Stimulated activated CD8-positive, alpha-beta memory T cell treated with anti-CD3 and anti-CD28 coated beads, Interleukin-7, amount 100 ng/mL, for 24 hours (primary cell): Measurements from ENCODE around the gene PRF1.

Experiments
- DNase-seq: peaks from one replicate; pipeline ENCODE4 v3.0.0-alpha.2; 2020; ENCODE audit warnings: low read depth

Gene PRF1

DNA sequence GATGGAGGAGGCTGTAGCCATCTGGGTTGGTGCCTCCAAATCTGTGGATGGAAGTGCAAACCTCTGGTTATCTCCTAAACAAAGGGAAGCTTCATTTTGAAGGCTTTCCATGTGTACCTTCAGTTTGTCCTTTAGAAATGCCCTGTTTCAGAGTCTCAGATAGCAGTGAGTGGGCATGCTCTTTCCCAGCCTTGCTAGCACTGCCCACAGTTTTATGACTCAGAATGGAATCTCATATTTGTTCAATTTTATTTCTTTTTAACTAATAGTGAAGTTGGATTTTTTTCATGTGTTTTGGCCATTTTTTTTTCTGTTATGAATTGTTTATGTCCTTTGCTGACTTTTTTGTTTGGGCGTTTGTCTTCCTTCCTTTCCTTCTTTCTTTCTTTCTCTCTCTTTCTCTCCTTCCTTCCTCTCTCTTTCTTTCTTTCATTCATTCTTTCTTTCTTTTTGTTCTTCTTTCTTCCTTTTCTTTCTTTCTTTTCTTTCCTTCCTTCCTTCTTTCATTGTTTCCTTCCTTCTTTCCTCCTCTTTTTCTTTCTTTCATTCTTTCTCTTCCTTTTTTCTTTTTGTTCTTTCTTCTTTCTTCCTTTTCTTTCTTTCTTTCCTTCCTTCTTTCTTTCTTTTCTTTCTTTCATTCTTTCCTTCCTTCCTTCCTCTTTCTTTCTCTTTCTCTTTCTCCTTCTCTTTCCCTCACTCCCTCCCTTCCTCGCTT, 25.6 kb downstream of the PRF1 start:
- no peak for DNase-seq

DNA sequence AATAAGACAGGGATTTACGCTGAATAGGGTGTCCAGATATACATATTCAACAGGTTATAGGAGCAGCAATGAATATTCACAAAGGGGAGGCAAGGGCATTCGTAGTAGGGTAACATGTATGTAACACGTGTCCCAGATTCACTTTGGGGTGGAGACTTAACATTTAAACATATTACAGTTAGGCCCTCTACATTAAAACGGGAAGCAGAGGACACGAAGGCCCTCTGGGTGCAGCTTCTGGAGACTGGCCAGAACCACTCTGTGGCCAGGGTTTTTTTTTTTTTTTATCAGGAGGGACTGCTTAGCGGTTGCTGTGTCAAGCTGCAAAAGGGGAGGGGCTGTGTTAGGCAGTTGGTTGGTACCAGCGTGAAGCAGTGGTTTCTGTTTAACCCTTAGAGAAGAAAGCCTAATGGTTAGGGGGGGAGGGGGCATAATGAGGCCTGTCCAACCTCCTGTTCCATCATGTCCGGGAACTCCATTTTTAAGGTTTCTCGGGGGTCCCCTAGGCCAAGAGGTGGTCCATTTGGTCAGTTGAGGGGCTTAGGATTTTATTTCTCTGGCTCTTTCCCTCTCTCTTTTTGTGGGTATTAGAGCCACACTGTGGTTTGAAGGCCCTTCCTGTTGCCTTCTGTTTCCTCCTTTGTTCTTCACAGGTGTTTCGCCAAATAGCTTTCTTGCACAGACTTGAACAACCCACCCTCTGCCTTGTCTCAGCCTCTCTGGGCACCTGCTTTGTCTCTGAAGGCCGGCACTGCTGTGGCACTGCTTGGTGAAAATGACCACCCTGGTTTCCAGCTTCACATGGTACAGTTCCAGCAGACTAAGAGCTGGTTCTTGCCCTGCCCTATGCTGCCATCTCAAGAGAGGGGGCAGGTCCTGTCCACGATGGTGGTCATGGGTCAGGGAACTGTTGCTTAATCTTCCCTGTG, 26.4 kb downstream of the PRF1 start:
- no peak for DNase-seq

DNA sequence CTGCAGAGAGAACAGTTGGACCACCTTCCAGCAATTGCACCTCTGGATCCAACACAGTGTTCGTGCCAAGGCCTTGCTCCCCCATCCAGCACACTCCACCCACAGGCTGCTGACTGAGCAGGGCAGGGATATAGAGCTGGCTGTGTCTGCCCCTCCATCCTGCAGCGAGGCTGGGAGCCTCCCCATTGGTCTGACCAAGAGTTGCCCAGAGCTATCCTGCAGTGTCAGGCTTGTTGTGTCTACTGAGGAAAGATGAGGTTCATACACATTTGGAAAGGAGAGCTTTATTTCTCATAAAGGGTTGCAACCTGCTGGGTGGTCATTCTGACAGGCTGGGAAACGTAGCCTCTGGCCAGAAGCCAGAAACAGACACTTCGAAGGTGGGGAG, 27.1 kb downstream of the PRF1 start:
- no peak for DNase-seq

DNA sequence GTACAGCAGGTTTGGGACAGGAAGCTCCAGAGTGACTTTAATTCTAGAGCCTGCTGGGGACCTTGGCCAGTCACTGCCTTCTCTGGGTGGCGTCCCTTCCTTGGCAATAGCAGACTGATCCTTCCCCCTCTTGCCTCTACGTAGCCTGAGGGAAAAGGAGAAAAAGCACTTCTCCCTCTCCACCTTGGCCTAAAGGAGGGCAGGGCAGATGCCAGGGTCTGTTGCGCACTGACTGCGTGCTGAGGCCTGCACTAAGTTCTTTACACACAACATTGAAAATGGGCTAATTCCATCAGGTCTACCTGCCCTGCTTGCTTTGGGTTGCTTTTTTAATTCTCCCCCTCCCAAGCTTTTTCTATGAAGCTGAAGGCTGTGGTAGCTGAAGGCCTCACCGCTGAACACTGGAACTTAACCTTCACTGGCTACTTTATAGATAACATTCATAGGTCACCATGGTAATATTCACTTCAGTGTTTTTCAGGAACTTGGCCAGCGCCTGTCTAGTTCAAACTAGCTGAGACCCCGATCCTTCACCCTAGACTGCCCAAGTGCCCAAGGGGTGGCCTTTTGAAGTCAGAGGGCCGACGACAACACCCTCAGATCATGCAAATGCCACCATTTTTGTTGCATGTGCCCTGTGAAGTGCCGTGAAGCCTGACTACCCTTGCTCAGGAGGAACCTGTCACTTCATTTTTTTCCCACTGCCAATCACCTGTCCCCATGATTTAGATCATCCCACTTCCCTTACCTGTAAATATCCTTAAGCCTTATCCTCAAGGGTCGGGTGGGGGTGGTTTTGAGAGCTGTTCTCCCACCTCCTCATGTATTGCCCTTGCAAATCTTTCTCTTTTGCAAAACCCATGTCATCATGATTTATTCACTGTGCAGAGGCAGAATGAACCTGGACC, 28.7 kb downstream of the PRF1 start:
- no peak for DNase-seq

DNA sequence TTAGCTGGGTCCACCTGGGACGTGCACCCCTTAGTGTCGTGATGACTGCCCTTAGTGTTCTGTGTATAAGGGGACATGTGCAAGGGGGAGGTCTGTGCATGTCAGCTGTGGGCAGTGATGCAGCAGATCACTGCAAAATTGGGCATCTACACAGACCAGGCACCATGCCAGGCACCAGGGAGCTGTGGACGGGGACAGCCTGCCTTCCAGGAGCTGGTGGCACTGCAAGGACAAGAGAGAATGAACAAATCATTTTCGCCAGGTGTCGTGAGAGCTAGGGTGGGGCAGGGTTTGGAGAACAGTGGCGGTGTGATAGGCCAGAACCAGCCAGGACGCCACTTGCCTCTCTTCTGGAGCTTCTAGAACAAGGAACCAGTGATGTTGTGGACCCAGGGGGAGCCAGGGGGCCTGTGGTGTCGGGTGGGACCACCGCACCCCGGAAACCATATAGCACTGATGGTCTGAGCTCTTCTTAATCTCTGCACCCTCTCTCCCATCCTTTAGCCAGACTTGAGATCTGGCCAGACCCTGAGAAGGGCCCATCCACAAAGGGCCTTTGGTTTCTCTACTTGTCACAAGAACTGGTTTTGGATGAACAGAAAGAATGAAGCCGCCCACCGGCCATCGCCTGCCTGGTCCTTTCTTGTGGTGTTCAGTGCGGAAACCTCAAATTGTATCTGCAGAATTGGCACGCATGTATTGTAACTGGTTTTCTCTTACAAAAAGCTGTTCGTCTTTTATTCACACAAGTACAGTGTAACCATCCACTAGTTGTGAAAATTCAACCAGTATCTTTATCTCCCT, 30.7 kb downstream of the PRF1 start:
- no peak for DNase-seq

DNA sequence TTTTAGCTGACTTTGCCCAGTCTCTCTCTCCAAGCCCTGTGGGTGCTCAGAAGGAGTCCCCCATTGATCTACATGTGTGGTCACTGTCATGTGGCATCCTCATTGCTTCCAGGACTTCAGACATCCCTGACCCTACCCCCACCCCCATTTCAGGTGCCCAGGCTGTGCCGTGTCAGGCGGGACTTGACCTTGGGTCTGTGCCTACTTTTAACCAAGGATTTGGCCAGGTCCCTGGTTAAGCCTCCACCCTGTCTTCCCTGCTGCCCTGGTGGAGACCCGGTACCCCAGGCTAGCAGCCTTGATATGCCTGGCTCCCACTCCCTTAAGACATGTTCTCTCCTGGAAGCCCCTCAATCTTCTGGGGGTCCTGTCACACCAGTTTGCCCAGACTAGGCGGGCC, 31.3 kb downstream of the PRF1 start:
- no peak for DNase-seq

DNA sequence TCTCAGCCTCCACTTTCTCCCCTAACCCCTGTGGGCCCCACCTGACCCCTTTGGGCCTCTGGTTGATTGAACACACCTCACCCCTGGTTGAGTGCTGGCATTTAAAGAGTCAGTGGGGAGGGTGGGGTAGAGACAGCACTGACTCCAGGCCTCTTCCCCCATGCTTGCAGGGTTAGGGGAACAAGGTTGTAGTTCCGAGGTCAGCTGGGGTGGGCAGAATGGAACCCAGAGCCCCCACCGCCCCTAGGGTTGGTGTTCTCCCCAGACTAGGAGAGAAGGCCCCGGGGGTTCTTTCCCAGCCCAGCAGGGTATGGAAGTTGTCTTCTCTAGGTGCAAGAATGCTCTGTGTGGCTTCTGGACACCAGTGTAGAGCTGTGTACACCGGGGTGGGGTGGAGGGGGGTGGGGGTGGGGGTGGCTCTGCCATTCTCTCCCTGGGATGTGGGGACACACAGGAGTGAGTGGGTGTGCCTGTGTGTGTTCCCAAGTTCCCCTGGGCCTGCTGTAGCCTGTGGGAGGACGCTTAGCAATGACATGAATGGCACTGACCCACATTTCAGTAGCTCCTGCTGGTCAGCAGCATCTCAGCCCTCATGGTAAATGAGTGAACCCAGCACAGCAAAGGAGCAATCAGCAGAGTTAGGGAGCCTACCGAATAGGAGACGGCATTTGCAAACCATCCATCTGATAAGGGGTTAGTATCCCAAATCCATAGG, 33.6 kb downstream of the PRF1 start:
- DNase-seq = no peak

DNA sequence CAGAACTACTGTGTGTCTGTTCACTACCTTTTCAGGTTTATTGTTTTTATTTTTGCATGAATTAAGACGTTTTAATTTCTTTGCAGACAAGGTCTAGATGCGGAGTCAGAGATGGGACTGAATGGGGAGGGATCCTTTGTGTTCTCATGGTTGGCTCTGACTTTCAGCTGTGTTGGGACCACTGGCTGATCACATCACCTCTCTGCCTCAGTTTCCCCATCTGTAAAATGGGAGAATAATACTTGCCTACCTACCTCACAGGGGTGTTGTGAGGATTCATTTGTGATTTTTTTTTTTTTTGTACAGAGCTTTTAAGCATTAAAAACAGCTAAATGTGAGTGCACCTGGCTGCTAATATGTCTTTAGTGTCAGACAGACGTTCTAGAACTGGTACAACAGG, 34.4 kb downstream of the PRF1 start:
- DNase-seq = no peak

DNA sequence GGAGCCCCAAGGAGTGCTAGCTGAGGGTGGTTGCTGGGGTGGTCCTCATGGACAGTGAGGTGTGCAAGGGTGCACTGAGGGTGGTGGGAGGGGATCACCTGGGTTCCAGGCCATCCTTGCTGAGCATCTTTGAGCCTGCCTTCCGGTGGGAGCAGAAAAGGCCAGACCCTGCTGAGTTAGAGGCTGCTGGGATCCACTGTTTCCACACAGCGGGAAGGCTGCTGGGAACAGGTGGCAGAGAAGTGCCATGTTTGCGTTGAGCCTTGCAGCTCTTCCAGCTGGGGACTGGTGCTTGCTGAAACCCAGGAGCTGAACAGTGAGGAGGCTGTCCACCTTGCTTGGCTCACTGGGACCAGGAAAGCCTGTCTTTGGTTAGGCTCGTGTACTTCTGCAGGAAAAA, 34.9 kb downstream of the PRF1 start:
- no peak for DNase-seq

DNA sequence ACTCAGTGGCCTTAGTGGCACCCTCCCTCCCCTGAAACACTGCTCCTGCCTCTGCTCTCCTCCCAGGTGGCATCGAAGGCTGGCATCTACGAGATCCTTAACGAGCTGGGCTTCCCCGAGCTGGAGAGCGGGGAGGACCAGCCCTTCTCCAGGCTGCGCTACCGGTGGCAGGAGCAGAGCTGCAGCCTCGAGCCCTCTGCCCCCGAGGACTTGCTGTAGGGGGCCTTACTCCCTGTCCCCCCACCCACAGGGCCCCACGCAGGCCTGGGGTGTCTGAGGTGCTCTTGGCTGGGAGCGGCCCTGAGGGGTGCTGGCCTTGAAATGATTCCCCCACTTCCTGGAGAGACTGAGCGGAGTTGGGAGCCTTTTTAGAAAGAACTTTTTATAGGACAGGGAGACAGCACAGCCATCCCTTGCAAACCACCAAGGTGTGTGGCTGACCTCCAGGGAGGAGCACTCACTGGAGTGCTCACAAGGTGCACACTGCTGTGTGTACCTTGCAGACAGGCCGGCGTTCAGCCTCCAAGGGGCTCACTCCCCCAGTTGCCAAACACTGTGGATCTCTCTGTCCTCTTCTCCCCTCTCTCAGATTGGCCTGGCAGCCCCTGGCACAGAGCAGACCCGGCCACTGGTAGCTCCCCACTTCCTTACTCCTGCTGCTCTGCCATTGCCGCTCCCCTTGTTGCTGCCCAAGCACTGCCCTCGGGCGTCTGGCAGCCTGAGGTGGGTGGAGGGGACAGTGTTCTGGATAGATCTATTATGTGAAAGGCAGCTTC, 35.8 kb downstream of the PRF1 start:
- DNase-seq = no peak

DNA sequence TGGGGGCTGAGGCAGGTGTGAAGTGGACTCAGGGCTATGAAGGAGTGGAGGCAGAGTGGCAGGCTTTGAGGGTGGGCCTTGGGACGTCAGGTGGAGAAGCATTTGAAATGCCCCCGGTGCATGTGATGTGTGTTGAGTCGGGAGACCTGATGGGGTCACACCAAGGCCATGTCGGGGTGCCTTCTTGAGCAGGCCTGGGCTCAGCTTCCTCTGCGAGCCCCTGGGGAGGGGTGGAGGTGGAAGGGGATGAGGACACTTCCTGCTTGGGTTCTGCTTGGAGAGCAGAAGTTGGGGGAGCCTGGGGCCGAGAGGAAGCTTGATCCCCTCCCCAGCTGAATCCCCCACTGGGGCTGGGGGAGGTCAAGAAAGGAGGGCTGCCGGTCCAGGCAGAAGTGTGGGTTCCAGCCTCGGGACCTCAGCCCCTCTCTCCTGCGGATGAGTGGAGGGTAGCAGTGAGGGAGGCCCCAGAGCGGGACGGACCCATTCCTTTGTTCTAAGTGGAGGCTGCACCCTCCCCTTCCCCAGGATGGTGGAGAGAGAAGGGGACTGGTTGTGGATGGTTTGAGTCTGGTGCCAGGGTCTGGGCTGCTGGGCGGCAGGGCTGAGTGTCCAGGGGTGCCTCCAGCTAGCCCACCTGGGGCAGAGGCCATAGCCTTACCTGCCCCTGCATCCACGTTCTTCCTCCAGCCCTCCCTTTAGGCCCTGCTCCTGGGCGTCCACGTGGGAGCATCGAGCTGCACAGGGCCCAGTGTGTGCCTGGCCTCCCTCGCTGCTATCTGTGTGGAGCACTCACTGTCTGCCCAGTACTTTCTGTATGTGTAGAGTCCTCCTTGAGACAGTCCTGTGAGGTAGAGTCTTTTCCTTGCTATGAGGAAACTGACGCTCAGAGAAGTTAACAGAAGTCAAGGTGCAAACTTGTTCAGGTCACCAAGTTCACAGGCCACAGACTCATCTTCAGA, 36.7 kb downstream of the PRF1 start:
- no peak for DNase-seq

DNA sequence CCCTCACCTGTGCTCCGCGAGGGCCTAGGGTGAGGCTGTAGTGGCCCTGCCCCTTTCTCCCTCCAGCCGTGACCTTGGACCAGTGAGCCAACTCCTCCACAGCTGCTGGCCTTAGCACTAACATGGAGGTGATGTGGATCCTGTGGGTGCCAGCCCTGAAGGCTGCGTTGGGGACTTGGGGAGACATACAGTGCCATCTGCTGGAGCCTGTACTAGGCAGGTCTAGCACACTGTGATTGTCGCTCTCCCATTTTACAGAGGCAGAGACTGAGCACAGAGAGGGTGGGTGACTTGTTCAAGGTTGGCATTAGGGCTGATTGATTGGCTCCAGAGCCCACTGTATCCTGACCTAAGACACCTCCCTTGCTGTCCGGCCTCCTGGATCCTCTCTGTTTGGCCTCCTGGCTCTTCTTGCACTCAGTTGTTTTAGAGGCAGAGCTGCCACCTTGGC, 37.6 kb downstream of the PRF1 start:
- DNase-seq = no peak

DNA sequence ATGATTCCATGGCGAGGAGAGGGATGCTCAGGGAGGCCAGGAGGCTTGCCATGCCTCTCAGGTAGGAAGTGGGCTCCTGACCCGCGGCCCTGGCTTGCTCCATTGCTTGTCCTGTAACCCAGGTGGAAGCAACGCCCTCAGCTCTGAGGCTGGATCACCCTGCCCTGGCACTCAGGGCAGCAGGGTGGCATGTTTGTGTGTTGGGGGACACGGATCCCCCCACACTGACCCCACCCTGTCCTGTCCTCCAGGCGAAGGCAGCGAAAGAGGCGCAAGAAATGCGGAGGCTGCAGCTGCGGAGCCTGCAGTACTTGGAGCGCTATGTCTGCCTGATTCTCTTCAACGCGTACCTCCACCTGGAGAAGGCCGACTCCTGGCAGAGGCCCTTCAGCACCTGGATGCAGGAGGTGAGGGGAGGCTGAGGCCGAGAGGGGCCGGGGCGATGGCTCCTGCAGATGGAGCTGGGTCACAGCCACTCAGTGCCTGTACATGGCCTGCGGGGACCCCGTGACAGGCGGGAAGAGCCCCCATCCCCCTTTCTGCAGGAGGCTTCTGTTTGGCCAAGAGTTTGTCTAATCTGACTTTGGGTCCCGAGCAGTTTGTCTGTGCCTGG, 38.3 kb downstream of the PRF1 start:
- DNase-seq = no peak

DNA sequence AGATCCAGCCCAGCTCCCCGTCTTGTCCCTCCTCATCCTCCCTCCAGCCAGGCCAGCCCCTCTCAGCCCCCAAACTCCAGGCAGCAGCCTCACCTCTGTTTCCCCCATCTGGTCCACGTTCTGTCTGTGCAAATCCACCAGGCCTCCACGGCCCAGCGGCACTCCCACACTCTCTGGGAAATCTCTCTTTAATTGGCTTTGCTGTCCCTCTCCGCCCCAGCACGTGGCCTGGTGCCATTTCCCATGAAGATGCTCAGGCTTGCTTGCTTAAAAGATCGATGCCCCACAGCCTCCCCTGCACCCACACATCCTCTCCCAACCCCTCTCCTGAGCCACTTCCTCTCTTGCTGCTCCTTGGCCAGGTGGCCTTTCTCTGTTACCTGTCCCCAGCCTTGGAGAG, 39.3 kb downstream of the PRF1 start:
- DNase-seq = no peak

DNA sequence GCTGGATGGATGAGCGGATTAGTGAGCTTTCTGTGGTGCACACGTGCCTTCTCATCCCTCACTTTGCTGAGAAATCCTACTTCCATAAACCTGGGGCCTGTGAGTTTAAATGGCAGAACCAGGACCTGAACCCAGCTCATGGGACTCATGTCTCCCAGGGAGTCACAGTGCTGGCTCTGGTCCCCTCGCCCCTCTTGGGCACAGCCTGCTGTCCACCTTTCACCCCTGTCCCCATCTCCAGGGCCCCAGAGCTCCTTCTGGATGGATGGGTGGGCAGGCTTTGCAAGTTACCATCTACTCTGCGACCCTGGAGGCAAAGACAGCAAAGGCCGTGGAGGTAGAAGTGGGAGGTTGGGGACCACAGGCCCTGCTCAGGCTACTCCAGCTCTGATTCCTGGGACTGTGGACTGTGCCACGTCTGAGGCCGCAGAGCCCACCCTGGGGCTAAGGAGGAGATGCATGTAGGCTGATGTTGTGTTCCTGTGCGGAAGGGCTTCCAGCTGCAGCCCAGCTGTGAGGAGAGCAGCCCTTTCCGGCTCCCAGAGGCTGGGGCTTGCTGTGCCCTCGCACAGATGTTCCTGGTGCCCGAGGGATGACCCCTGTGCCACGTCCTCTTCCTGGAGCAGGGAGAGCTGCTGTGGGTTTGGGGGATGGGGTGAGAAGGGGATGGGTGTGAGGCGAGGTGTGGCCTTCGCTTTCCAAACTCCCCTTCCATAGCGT, 40.3 kb downstream of the PRF1 start:
- no peak for DNase-seq

DNA sequence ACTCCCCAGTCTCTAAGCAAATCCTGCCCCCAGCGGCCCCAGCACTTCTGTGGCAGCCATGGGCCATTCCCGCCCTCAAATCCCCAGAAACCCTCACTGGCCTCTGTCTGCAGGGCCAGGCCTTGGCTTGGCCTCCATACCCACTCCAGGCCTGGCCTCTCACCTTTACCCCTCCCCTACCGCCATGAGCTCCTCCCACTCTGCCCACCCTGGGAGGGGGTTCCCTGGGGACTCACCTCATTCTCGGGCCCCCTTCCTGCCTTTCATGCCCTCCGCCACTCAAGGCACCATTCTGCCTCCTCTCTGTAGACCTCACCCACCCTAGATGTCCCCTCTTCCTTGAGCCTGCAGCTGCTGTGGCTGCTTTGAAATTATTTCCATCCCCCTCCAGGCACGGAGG, 41.0 kb downstream of the PRF1 start:
- DNase-seq = no peak

DNA sequence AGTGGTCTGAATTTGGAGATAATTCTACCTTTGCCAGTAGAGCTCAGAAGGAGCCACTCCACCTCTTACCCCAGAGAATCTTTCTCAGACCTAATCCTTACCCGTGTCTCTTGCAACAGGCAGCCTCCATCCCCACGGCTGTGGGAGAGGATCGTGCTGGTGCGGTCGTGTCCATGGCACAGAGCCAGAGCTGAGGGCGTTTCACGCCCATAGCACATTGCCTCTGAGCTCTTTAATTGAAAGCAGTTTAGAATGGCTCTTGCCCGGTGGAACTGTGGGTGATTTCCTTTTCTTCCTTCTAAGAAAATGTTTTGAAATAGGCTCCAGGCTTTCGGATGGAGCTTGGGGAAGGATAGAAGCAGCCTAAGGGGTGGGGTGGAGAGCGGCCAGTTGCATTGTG, 41.5 kb downstream of the PRF1 start:
- DNase-seq = no peak

DNA sequence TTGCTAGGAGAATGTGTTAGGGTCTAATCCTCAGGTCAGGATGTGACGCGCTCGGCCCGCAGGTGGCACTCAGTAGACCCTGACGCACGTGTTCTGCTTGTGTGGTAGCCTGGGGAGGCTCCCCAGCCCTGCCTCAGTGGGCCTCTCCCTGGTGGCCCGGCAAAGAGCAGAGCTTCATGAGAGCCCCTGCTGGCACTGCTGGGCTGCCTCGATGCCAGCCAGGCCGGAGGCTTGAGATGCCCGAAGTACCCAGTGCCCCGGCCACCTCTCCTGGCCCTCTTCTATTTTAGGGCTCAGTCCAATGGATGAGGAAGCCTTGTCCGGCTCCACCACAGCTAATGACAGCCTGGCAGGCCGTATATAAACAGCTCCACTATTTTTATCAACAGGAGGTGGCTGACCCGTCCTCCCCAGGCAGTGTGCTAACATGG, 42.0 kb downstream of the PRF1 start:
- DNase-seq = no peak
